ENCODE data around the gene MTFP1. TPM values are rescaled to one million over a fixed set of nuclear protein-coding genes. Genes with fewer than 3 reads are reported as not detected.

The MTFP1 gene
- total and polyA plus RNA-seq, 9 of the 15 experiments (the other 6 are each of a cell fraction or from before 2014, with no cell fraction given), result 10.7 to 52.0 (median 30.1) TPM

GRCh38 chr22:30408388-30409102 lies 17.0 kb upstream of the MTFP1 start (continued):
- TF ChIP-seq, protein P1, sequence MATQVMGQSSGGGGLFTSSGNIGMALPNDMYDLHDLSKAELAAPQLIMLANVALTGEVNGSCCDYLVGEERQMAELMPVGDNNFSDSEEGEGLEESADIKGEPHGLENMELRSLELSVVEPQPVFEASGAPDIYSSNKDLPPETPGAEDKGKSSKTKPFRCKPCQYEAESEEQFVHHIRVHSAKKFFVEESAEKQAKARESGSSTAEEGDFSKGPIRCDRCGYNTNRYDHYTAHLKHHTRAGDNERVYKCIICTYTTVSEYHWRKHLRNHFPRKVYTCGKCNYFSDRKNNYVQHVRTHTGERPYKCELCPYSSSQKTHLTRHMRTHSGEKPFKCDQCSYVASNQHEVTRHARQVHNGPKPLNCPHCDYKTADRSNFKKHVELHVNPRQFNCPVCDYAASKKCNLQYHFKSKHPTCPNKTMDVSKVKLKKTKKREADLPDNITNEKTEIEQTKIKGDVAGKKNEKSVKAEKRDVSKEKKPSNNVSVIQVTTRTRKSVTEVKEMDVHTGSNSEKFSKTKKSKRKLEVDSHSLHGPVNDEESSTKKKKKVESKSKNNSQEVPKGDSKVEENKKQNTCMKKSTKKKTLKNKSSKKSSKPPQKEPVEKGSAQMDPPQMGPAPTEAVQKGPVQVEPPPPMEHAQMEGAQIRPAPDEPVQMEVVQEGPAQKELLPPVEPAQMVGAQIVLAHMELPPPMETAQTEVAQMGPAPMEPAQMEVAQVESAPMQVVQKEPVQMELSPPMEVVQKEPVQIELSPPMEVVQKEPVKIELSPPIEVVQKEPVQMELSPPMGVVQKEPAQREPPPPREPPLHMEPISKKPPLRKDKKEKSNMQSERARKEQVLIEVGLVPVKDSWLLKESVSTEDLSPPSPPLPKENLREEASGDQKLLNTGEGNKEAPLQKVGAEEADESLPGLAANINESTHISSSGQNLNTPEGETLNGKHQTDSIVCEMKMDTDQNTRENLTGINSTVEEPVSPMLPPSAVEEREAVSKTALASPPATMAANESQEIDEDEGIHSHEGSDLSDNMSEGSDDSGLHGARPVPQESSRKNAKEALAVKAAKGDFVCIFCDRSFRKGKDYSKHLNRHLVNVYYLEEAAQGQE (IDR thresholded peaks at IDR 0.05; ENCODE audit: borderline replicate concordance), result peak; percentile 60
- TF ChIP-seq, protein P1 (CRISPR knock-in tag; IDR thresholded peaks at IDR 0.05; ENCODE audit: low read depth), result no peak
- TF ChIP-seq C11orf30 (IDR thresholded peaks at IDR 0.05; ENCODE audit: low read depth) (peak; percentile 14; the same call in 1 of the 2 replicates), GMEB1 (CRISPR knock-in tag; IDR thresholded peaks at IDR 0.05) (no peak), ATF7 (IDR thresholded peaks at IDR 0.05) (peak; percentile 40; the same call in 1 of the 2 replicates), VEZF1 (CRISPR knock-in tag; IDR thresholded peaks at IDR 0.05) (peak; percentile 36), MAFK (IDR thresholded peaks at IDR 0.05; ENCODE audit: low read length) (0 out of 2 replicates have a peak, but pooled peaks have one; percentile 13), GATA2 (CRISPR knock-in tag; IDR thresholded peaks at IDR 0.05) (peak; percentile 65; the same call in 1 of the 2 replicates), PRDM10 (IDR thresholded peaks at IDR 0.05; ENCODE audit: partially characterized antibody) (peak; percentile 64)
